ENCODE results near the gene TNFRSF8. TPM values are rescaled to one million over a fixed set of nuclear protein-coding genes. Genes with fewer than 3 reads are reported as not detected.

Gene TNFRSF8
- polyA plus RNA-seq, 1 of the 3 experiments (the other 2 are of a cell fraction) = 0.07 TPM

DNA sequence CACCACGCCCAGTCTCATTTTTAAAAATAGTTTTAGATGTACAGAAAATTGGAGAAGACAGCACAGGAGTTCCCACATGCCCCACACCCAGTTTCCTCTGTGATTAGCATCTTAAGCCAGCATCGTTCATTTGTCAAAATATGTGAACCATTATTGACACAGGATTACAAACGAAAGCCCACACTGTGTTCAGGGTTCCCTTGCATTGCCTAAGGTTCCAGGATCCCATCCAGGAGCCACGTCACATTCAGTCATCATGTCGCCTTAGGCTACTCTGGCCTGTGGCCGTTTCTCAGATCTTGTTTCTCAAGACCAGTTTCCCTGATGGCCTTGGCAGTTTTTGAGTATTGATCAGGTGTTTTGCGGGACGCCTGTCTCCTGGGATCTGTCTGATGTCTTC is 69.0 kb downstream of the TNFRSF8 start:
- CTCF ChIA-PET = interaction anchor here (0.7 to 1.0 kb wide), 2 partner anchors 10 to 65 kb away, joined by 3 read pairs; no protein-coding TSS in a partner anchor

More for the DNA sequence above, 69.0 kb downstream of the TNFRSF8 start:
- no peak for DNase-seq
- 0 out of 2 replicates have a peak, but pooled peaks cover 3% of the 10 kb centered on the region for H3K27me3 ChIP-seq (ENCODE audit: insufficient read depth)
- H3K79me2 ChIP-seq (ENCODE audit: insufficient read depth) = no peaks in the 10 kb centered on the region
- H3K4me2 ChIP-seq = no peak overlapping the region
- H4K20me1 ChIP-seq (ENCODE audit: insufficient read depth) = no peaks in the 10 kb centered on the region
- H3K27ac ChIP-seq (ENCODE audit: low read depth in 2 of 2, low read length in 1 of 2) = no peak overlapping the region
- no peaks in the 10 kb centered on the region for H3K4me1 ChIP-seq (ENCODE audit: control insufficient read depth in 1 of 2, insufficient read depth in 2 of 2, low read depth in 1 of 2, low read length in 1 of 2)
- no peaks in the 10 kb centered on the region for H3F3A ChIP-seq (replicated peaks; ENCODE audit: insufficient read depth)
- H3K9me2 ChIP-seq = no peaks in the 10 kb centered on the region
- no peak overlapping the region for H3K4me3 ChIP-seq (ENCODE audit: low read depth in 2 of 2, low read length in 1 of 2)
- H3K9ac ChIP-seq = no peak overlapping the region
- POLR2A ChIA-PET = no interaction called here
- no peaks in the 10 kb centered on the region for H3K36me3 ChIP-seq (replicated peaks in 1 of 2; ENCODE audit: control insufficient read depth in 1 of 2, insufficient read depth in 2 of 2, low read length in 1 of 2)
- TF ChIP-seq RFX5 (IDR thresholded peaks at IDR 0.05; ENCODE audit: low read length) (no peak), JUND (IDR thresholded peaks at IDR 0.05) (no peak), RCOR1 (IDR thresholded peaks at IDR 0.05; ENCODE audit: low read length) (no peak), REST (IDR thresholded peaks at IDR 0.05; ENCODE audit: low read depth, low read length) (no peak), ZBTB33 (IDR thresholded peaks at IDR 0.05; ENCODE audit: borderline replicate concordance, low read depth) (no peak), POLR2AphosphoS5 (IDR thresholded peaks at IDR 0.05; ENCODE audit: low read depth, low read length) (no peak), GABPA (IDR thresholded peaks at IDR 0.05; ENCODE audit: low read depth) (no peak), TEAD4 (IDR thresholded peaks at IDR 0.05; ENCODE audit: borderline replicate concordance, insufficient read depth) (no peak), YY1 (IDR thresholded peaks at IDR 0.05; ENCODE audit: low read depth) (no peak), MXI1 (IDR thresholded peaks at IDR 0.05; ENCODE audit: low read depth, low read length) (no peak)
- TF ChIP-seq, protein P1, sequence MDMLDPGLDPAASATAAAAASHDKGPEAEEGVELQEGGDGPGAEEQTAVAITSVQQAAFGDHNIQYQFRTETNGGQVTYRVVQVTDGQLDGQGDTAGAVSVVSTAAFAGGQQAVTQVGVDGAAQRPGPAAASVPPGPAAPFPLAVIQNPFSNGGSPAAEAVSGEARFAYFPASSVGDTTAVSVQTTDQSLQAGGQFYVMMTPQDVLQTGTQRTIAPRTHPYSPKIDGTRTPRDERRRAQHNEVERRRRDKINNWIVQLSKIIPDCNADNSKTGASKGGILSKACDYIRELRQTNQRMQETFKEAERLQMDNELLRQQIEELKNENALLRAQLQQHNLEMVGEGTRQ (IDR thresholded peaks at IDR 0.05; ENCODE audit: borderline replicate concordance, low read depth, low read length) = no peak
- TF ChIP-seq, protein P2, sequence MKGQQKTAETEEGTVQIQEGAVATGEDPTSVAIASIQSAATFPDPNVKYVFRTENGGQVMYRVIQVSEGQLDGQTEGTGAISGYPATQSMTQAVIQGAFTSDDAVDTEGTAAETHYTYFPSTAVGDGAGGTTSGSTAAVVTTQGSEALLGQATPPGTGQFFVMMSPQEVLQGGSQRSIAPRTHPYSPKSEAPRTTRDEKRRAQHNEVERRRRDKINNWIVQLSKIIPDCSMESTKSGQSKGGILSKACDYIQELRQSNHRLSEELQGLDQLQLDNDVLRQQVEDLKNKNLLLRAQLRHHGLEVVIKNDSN (IDR thresholded peaks at IDR 0.05; ENCODE audit: borderline replicate concordance, low read depth) = no peak
- TF ChIP-seq, protein P3, sequence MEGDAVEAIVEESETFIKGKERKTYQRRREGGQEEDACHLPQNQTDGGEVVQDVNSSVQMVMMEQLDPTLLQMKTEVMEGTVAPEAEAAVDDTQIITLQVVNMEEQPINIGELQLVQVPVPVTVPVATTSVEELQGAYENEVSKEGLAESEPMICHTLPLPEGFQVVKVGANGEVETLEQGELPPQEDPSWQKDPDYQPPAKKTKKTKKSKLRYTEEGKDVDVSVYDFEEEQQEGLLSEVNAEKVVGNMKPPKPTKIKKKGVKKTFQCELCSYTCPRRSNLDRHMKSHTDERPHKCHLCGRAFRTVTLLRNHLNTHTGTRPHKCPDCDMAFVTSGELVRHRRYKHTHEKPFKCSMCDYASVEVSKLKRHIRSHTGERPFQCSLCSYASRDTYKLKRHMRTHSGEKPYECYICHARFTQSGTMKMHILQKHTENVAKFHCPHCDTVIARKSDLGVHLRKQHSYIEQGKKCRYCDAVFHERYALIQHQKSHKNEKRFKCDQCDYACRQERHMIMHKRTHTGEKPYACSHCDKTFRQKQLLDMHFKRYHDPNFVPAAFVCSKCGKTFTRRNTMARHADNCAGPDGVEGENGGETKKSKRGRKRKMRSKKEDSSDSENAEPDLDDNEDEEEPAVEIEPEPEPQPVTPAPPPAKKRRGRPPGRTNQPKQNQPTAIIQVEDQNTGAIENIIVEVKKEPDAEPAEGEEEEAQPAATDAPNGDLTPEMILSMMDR (IDR thresholded peaks at IDR 0.05) = no peak
- H2AFZ ChIP-seq (ENCODE audit: low read depth) = no peak overlapping the region
- WGBS (ENCODE audit: low lambda C conversion rate) = 76% methylated on average over 8 of the region's 8 CpGs
- H3K9me3 ChIP-seq = no peaks in the 10 kb centered on the region
